NCI-H82 (cell line): Measurements from ENCODE around the gene MARS1.

ENCODE experiments used
- DNase-seq: peaks from one replicate; lab custom pipeline; 2025; lab: John Stamatoyannopoulos, UW

MARS1 gene

GRCh38 chr12:57458665-57459054 lies 29.2 kb upstream of the MARS1 start:
- DNase-seq: no peak

- DNase-seq: peak; percentile 98
These were observed 28.7 kb upstream of the MARS1 start for GRCh38 chr12:57459055-57459749.

GRCh38 chr12:57459750-57460467 lies 28.0 kb upstream of the MARS1 start, which contains the start of gene GLI1:
Gene GLI1, plus strand, starts transcription at chr12:57459785. Its CDS starts 3,907 bp downstream, at chr12:57463692.
- DNase-seq: peak; percentile 56

GRCh38 chr12:57460468-57460784 lies 27.4 kb upstream of the MARS1 start:
- DNase-seq: no peak

- DNase-seq: no peak
These were observed 27.0 kb upstream of the MARS1 start for GRCh38 chr12:57460841-57461275.

- peak; percentile 79 for DNase-seq
These were observed 26.5 kb upstream of the MARS1 start for GRCh38 chr12:57461276-57461916.

GRCh38 chr12:57461917-57462250 lies 26.0 kb upstream of the MARS1 start:
- DNase-seq: peak; percentile 70

- peak; percentile 98 for DNase-seq
These were observed 25.5 kb upstream of the MARS1 start for GRCh38 chr12:57462251-57462911.

GRCh38 chr12:57462912-57463253 lies 25.0 kb upstream of the MARS1 start:
- DNase-seq: no peak

- no peak for DNase-seq
These were observed 23.3 kb upstream of the MARS1 start for GRCh38 chr12:57464569-57464968.

GRCh38 chr12:57465030-57465746 lies 22.7 kb upstream of the MARS1 start:
- DNase-seq: no peak

- no peak for DNase-seq
These were observed 21.9 kb upstream of the MARS1 start for GRCh38 chr12:57465747-57466505.

- no peak for DNase-seq
These were observed 20.5 kb upstream of the MARS1 start for GRCh38 chr12:57467212-57467874.

- no peak for DNase-seq
These were observed 20.0 kb upstream of the MARS1 start for GRCh38 chr12:57467915-57468314.

GRCh38 chr12:57469296-57470164 lies 18.3 kb upstream of the MARS1 start:
- no peak for DNase-seq

- no peak for DNase-seq
These were observed 17.4 kb upstream of the MARS1 start for GRCh38 chr12:57470286-57470969.

- no peak for DNase-seq
These were observed 16.8 kb upstream of the MARS1 start for GRCh38 chr12:57470970-57471656.

- no peak for DNase-seq
These were observed 16.2 kb upstream of the MARS1 start for GRCh38 chr12:57471661-57472060.

- no peak for DNase-seq
These were observed 15.5 kb upstream of the MARS1 start for GRCh38 chr12:57472391-57472790.
